HepG2 (cell line): ENCODE results near the gene ARG2. TPM values are rescaled to one million over a fixed set of nuclear protein-coding genes. Genes with fewer than 3 reads are reported as not detected.

Source experiments
- ATRX ChIP-seq: sonication (generic); formaldehyde crosslinking; IDR thresholded peaks from 2 replicates; pipeline ENCODE4 v1.4.0; 2020; ENCODE audit warnings: missing genetic modification reagents, borderline replicate concordance
- CBX2 ChIP-seq, 2 experiments: fragments of 200-600 bp in 1 of 2; sonication (generic); formaldehyde crosslinking in 1 of 2; IDR thresholded peaks; 2 replicates each; pipeline versions ENCODE4 v1.7.0 to v1.8.1; 2018 to 2022; ENCODE audit warnings: low read depth in 2 of 2, low read length in 1 of 2, mild to moderate bottlenecking in 1 of 2, missing genetic modification reagents in 1 of 2
- CEBPZ ChIP-seq: IDR thresholded peaks from 2 replicates; pipeline ENCODE4 v1.6.1; 2012; ENCODE audit warnings: low read length, improper control_type of control experiment
- DRAP1 ChIP-seq: IDR thresholded peaks from 2 replicates; pipeline ENCODE4 v1.6.1; 2016; ENCODE audit warnings: missing genetic modification reagents, missing compliant biosample characterization
- GMEB1 ChIP-seq: sonication (generic); formaldehyde crosslinking; IDR thresholded peaks from 2 replicates; pipeline ENCODE4 v1.5.1; 2020; ENCODE audit warnings: missing genetic modification reagents, mild to moderate bottlenecking, borderline replicate concordance
- KAT8 ChIP-seq: IDR thresholded peaks from 2 replicates; pipeline ENCODE4 v1.6.1; 2016; ENCODE audit warnings: missing genetic modification reagents, missing compliant biosample characterization
- MBNL3 ChIP-seq: fragments of 250-450 bp; sonication (Bioruptor Pico); conservative IDR thresholded peaks from 2 replicates; pipeline ENCODE4 v1.8.0; 2022; ENCODE audit warnings: mild to moderate bottlenecking, inconsistent platforms
- MYNN ChIP-seq: sonication (generic); formaldehyde crosslinking; IDR thresholded peaks from 2 replicates; pipeline ENCODE4 v1.4.0; 2020; ENCODE audit warnings: mild to moderate bottlenecking, low read depth, missing genetic modification reagents
- PLSCR1 ChIP-seq: sonication (generic); formaldehyde crosslinking; IDR thresholded peaks from 2 replicates; pipeline ENCODE4 v1.5.0; 2020; ENCODE audit warnings: missing genetic modification reagents, mild to moderate bottlenecking, borderline replicate concordance
- RBFOX2 ChIP-seq: fragments of 200-400 bp; formaldehyde crosslinking; IDR thresholded peaks from 2 replicates; pipeline ENCODE4 v1.6.1; 2017; ENCODE audit warnings: low read depth, mild to moderate bottlenecking, low read length
- SKI ChIP-seq: fragments of 450-650 bp; IDR thresholded peaks from one replicate; pipeline ENCODE4 v1.6.1; 2018; ENCODE audit warnings: mild to moderate bottlenecking; ENCODE audit not compliant: partially characterized antibody
- STAT6 ChIP-seq: sonication (generic); formaldehyde crosslinking; IDR thresholded peaks from 2 replicates; pipeline ENCODE4 v1.4.0; 2020; ENCODE audit warnings: missing genetic modification reagents, mild to moderate bottlenecking, borderline replicate concordance
- ZC3H13 ChIP-seq: sonication (generic); formaldehyde crosslinking; IDR thresholded peaks from 2 replicates; pipeline ENCODE4 v1.8.1; 2023; ENCODE audit warnings: mild to moderate bottlenecking, missing genetic modification reagents, moderate library complexity
- ZFP36L2 ChIP-seq: sonication (generic); formaldehyde crosslinking; IDR thresholded peaks from 2 replicates; pipeline ENCODE4 v1.4.0; 2020; ENCODE audit warnings: missing genetic modification reagents
- ZMYM4 ChIP-seq: sonication (generic); formaldehyde crosslinking; IDR thresholded peaks from 2 replicates; pipeline ENCODE4 v1.8.1; 2023; ENCODE audit warnings: mild to moderate bottlenecking, missing genetic modification reagents
- ZNF746 ChIP-seq: sonication (generic); formaldehyde crosslinking; IDR thresholded peaks from 2 replicates; pipeline ENCODE4 v1.8.0; 2022; ENCODE audit warnings: mild to moderate bottlenecking, missing genetic modification reagents
- ZSCAN29 ChIP-seq: sonication (generic); formaldehyde crosslinking; conservative IDR thresholded peaks from 2 replicates; pipeline ENCODE4 v1.4.0; 2020; ENCODE audit warnings: mild to moderate bottlenecking, missing genetic modification reagents
- ZZZ3 ChIP-seq: sonication (generic); formaldehyde crosslinking; IDR thresholded peaks from 2 replicates; pipeline ENCODE4 v1.4.0; 2020; ENCODE audit warnings: missing genetic modification reagents, mild to moderate bottlenecking, borderline replicate concordance
- polyA plus RNA-seq, 8 experiments: library from polyadenylated mRNA; depleted of rRNA in 3 of 8; stranded (reverse) in 7 of 8; unstranded in 1 of 8; fragments of >200 nt; fragmentation: Illumina TruSeq in 4 of 8; extraction: Trizol in 4 of 8; gene quantifications; 2 replicates each; pipeline versions ENCODE4 v1.2.1 to v1.2.3, GENCODE V29; 2011 to 2016; ENCODE audit warnings: low read depth in 4 of 8, missing spikeins in 1 of 8, mixed read lengths in 1 of 8; ENCODE audit not compliant: insufficient read depth in 1 of 8
- total RNA-seq, 5 experiments: library from RNA; depleted of rRNA; stranded (reverse); fragments of >200 nt; fragmentation: Illumina TruSeq; extraction: Trizol; gene quantifications; 2 replicates each; pipeline ENCODE4 v1.2.3, GENCODE V29; 2016; ENCODE audit warnings: low read depth in 1 of 5

ARG2 gene
- total and polyA plus RNA-seq, 2 of the 13 experiments (the other 11 are each of a cell fraction or from before 2014, with no cell fraction given) = 37.5 to 73.6 TPM

- TF ChIP-seq GMEB1 (CRISPR knock-in tag) (peak; percentile 74; the same call in 1 of the 2 replicates), DRAP1 (CRISPR knock-in tag) (peak; percentile 49; the same call in 1 of the 2 replicates), RBFOX2 (peak; percentile 92), PLSCR1 (CRISPR knock-in tag) (no peak), ZC3H13 (CRISPR knock-in tag) (peak; percentile 31; the same call in 1 of the 2 replicates), MYNN (CRISPR knock-in tag) (no peak), CEBPZ (no peak), CBX2 (IDR thresholded peaks at IDR 0.05; ENCODE audit: low read depth, low read length) (no peak), CBX2 (CRISPR knock-in tag; IDR thresholded peaks at IDR 0.05; ENCODE audit: low read depth) (no peak), ZFP36L2 (no peak), MBNL3 (CRISPR knock-in tag) (no peak), ATRX (CRISPR knock-in tag) (no peak), STAT6 (CRISPR knock-in tag) (no peak), ZSCAN29 (CRISPR knock-in tag) (no peak), SKI (peak; percentile 64), KAT8 (CRISPR knock-in tag) (peak; percentile 89), ZNF746 (0 out of 2 replicates have a peak, but pooled peaks have one; percentile 9), ZMYM4 (peak; percentile 98), ZZZ3 (CRISPR knock-in tag) (no peak)
These were observed 19.8 kb upstream of the ARG2 start, which contains the start of gene PIGH (continued) for GRCh38 chr14:67599698-67600561.
